Panc1 (cell line): ENCODE results near the gene DDX31. TPM values are rescaled to one million over a fixed set of nuclear protein-coding genes. Genes with fewer than 3 reads are reported as not detected.

Experiments used
- ATAC-seq: fragments of 200-7000 bp; cut with Tn5 transposase; 2 replicates; pipeline ENCODE4 v1.9.1; 2020; ENCODE audit warnings: mild to moderate bottlenecking, moderate library complexity
- BruUV-seq: library from RNA; stranded (reverse); fragments of 400-500 nt; replicated peaks from 2 replicates; lab custom pipeline; 2021; lab: Mats Ljungman, UMichigan
- CTCF ChIA-PET: fragments of 300-600 bp; sonication (Branson Sonifier 250); formaldehyde crosslinking; loops from one replicate; lab custom pipeline; 2022; ENCODE audit warnings: antibody characterized with exemption; lab: Charles Lee
- POLR2A ChIA-PET: fragments of 300-600 bp; sonication (Branson Sonifier 250); formaldehyde crosslinking; loops from one replicate; lab custom pipeline; 2022; ENCODE audit warnings: antibody characterized with exemption; lab: Charles Lee
- DNase-seq: peaks from one replicate; pipeline ENCODE4 v3.0.0-alpha.2; 2010; ENCODE audit warnings: low read depth, low spot score
- H3K27ac ChIP-seq: 2 replicates; pipeline ENCODE4 v1.5.1; 2011; ENCODE audit warnings: mild to moderate bottlenecking, low read length, inconsistent platforms
- H3K27me3 ChIP-seq: fragments of 200-500 bp; sonication (Bioruptor generic); 2 replicates; pipeline ENCODE4 v1.6.0; 2014; ENCODE audit warnings: low read length, inconsistent platforms; ENCODE audit not compliant: control insufficient read depth, insufficient read depth
- H3K36me3 ChIP-seq: fragments of 200-500 bp; sonication (Bioruptor generic); 2 replicates; pipeline ENCODE4 v1.5.1; 2014; ENCODE audit warnings: inconsistent platforms, mild to moderate bottlenecking, low read length, moderate library complexity; ENCODE audit not compliant: control insufficient read depth, insufficient read depth
- H3K4me1 ChIP-seq: 2 replicates; pipeline ENCODE4 v1.5.1; 2011; ENCODE audit warnings: inconsistent platforms, mild to moderate bottlenecking, low read length, moderate library complexity; ENCODE audit not compliant: control insufficient read depth, insufficient read depth
- H3K4me3 ChIP-seq, 2 experiments: 2 replicates each; pipeline ENCODE4 v1.5.1; 2011 to 2012; ENCODE audit warnings: low read depth in 2 of 2, low read length in 2 of 2, mild to moderate bottlenecking in 2 of 2, inconsistent platforms in 1 of 2, moderate library complexity in 1 of 2
- H3K9me3 ChIP-seq: fragments of 200-500 bp; sonication (Bioruptor generic); 2 replicates; pipeline ENCODE4 v1.5.1; 2014; ENCODE audit warnings: low read depth, mild to moderate bottlenecking, inconsistent platforms, low read length, moderate library complexity; ENCODE audit not compliant: control insufficient read depth, insufficient read depth
- CTCF ChIP-seq: fragments of 450-650 bp; IDR thresholded peaks from 2 replicates; pipeline ENCODE4 v1.5.1; 2017; ENCODE audit warnings: mild to moderate bottlenecking
- POLR2AphosphoS5 ChIP-seq: IDR thresholded peaks from 2 replicates; pipeline ENCODE4 v1.6.1; 2012; ENCODE audit warnings: mild to moderate bottlenecking, low read depth, low read length, moderate library complexity
- SIN3A ChIP-seq: IDR thresholded peaks from 2 replicates; pipeline ENCODE4 v1.6.1; 2012; ENCODE audit warnings: low read depth, mild to moderate bottlenecking, low read length, moderate library complexity, borderline replicate concordance; ENCODE audit not compliant: insufficient read depth
- TCF7L2 ChIP-seq: IDR thresholded peaks from 2 replicates; pipeline ENCODE4 v1.6.1; 2011; ENCODE audit warnings: mild to moderate bottlenecking, low read depth, low read length, inconsistent platforms
- in situ Hi-C: cut with HindIII; loops from 2 replicates; pipeline ENCODE4 v1.10.0; 2016; ENCODE audit warnings: low sequenced_read_pairs, low pct_unique_long_range_greater_than_20kb
- intact Hi-C: fragments of 100-400 bp; cut with micrococcal nuclease; formaldehyde crosslinking; loops from one replicate; pipeline ENCODE4 v1.10.0; 2022; ENCODE audit not compliant: unreplicated experiment
- total RNA-seq: library from RNA; stranded (reverse); gene quantifications from one replicate; pipeline ENCODE4 v1.2.1, GENCODE V29; 2021; ENCODE audit not compliant: unreplicated experiment
- TF ChIP-seq, protein P1 (sequence below), 2 experiments: IDR thresholded peaks; 2 replicates each; pipeline ENCODE4 v1.6.1; 2011 to 2012; ENCODE audit warnings: low read depth in 2 of 2, control low read depth in 1 of 2, low read length in 1 of 2, mild to moderate bottlenecking in 1 of 2, moderate library complexity in 1 of 2; ENCODE audit not compliant: insufficient read depth in 1 of 2

Gene DDX31
- total RNA-seq, 1 experiment from 2014 or later = 17.5 TPM

GRCh38 chr9:132628746-132629145 lies 41.0 kb downstream of the DDX31 start:
- ChIA-PET POLR2A (interaction anchor here (0.7 kb wide), 1 partner anchor 68 kb away, joined by 3 read pairs; no protein-coding TSS in a partner anchor), CTCF (no interaction called here)
- Histone ChIP-seq H3K27ac (no peak overlapping the region), H3K36me3 (peaks cover 3% of the 10 kb centered on the region), H3K9me3 (no peaks in the 10 kb centered on the region), H3K4me3 (no peak overlapping the region), H3K27me3 (no peaks in the 10 kb centered on the region), H3K4me1 (no peaks in the 10 kb centered on the region)
- intact Hi-C loops (no loop called here), in situ Hi-C loops (no loop called here)
- ATAC-seq = no peak
- BruUV-seq = no TSS peak
- TF ChIP-seq, protein P1, sequence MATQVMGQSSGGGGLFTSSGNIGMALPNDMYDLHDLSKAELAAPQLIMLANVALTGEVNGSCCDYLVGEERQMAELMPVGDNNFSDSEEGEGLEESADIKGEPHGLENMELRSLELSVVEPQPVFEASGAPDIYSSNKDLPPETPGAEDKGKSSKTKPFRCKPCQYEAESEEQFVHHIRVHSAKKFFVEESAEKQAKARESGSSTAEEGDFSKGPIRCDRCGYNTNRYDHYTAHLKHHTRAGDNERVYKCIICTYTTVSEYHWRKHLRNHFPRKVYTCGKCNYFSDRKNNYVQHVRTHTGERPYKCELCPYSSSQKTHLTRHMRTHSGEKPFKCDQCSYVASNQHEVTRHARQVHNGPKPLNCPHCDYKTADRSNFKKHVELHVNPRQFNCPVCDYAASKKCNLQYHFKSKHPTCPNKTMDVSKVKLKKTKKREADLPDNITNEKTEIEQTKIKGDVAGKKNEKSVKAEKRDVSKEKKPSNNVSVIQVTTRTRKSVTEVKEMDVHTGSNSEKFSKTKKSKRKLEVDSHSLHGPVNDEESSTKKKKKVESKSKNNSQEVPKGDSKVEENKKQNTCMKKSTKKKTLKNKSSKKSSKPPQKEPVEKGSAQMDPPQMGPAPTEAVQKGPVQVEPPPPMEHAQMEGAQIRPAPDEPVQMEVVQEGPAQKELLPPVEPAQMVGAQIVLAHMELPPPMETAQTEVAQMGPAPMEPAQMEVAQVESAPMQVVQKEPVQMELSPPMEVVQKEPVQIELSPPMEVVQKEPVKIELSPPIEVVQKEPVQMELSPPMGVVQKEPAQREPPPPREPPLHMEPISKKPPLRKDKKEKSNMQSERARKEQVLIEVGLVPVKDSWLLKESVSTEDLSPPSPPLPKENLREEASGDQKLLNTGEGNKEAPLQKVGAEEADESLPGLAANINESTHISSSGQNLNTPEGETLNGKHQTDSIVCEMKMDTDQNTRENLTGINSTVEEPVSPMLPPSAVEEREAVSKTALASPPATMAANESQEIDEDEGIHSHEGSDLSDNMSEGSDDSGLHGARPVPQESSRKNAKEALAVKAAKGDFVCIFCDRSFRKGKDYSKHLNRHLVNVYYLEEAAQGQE (IDR thresholded peaks at IDR 0.05; ENCODE audit: insufficient read depth in 1 of 2, low read depth in 2 of 2, low read length in 1 of 2) = no peak
- no peak for TF ChIP-seq SIN3A
- TF ChIP-seq TCF7L2 = no peak
- TF ChIP-seq POLR2AphosphoS5 = no peak
- no peak for TF ChIP-seq CTCF
- DNase-seq = no peak

- TF ChIP-seq POLR2AphosphoS5 = no peak
- TF ChIP-seq TCF7L2 = no peak
- TF ChIP-seq, protein P1 (IDR thresholded peaks at IDR 0.05; ENCODE audit: insufficient read depth in 1 of 2, low read depth in 2 of 2, low read length in 1 of 2) = no peak
- TF ChIP-seq SIN3A = no peak
- no peak for TF ChIP-seq CTCF
- ATAC-seq (no peak), DNase-seq (no peak)
- Histone ChIP-seq H3K4me1 (no peaks in the 10 kb centered on the region), H3K9me3 (no peaks in the 10 kb centered on the region), H3K4me3 (no peak overlapping the region), H3K27me3 (no peaks in the 10 kb centered on the region), H3K36me3 (peaks cover 3% of the 10 kb centered on the region), H3K27ac (no peak overlapping the region)
- no TSS peak for BruUV-seq
- ChIA-PET CTCF (no interaction called here), POLR2A (no interaction called here)
- in situ Hi-C loops = no loop called here
- intact Hi-C loops = no loop called here
Measured at GRCh38 chr9:132627594-132627993, 42.2 kb downstream of the DDX31 start.
